ENCODE measurements around the gene GOLGA2.

DNA sequence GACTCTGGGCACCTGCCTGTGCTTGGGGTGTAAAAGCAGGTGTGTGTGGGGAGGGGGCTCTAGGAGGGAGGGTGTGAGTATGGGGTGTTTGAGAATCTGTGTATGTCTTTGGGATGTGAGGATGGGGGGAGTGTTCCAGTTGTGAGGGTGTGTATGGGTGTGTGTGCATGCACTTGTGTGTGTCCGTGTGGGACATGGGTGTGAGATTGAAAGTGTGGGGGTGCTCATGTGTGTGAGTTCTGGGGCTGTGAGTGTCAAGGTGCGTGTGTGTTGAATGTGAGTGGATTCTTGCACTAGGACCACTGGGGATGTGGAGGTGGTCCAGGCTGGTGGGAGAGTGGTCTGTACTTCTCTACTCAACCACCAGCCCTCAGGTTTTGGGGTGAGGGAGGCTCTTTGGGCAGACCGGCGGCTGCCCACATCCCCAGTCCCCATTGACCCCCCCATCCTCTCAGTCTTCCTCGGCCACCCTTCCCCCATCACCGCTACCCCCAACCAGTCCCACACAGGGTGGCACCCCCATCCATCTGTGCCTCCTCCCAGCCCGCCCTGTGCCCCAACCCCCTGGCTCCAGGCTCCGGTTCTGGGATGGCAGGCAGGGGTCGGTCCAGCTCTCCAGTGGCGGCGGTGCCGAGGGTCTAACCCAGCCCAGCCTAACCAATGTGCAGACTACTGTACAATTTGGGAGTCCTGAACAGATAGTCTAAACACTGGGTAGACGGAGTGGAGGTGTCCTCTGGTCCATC, 31.5 kb downstream of the GOLGA2 start:
- TF ChIP-seq, protein P1, sequence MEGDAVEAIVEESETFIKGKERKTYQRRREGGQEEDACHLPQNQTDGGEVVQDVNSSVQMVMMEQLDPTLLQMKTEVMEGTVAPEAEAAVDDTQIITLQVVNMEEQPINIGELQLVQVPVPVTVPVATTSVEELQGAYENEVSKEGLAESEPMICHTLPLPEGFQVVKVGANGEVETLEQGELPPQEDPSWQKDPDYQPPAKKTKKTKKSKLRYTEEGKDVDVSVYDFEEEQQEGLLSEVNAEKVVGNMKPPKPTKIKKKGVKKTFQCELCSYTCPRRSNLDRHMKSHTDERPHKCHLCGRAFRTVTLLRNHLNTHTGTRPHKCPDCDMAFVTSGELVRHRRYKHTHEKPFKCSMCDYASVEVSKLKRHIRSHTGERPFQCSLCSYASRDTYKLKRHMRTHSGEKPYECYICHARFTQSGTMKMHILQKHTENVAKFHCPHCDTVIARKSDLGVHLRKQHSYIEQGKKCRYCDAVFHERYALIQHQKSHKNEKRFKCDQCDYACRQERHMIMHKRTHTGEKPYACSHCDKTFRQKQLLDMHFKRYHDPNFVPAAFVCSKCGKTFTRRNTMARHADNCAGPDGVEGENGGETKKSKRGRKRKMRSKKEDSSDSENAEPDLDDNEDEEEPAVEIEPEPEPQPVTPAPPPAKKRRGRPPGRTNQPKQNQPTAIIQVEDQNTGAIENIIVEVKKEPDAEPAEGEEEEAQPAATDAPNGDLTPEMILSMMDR (conservative IDR thresholded peaks at IDR 0.05 in 1 of 2, IDR thresholded peaks at IDR 0.05 in 1 of 2; ENCODE audit: low read depth in 1 of 2, low read length in 2 of 2), result no peak
- no peak for TF ChIP-seq EZH2 (IDR thresholded peaks at IDR 0.05; ENCODE audit: low read length, missing control alignments)

Measured in fibroblast of lung (primary cell).